HTERT RPE-1 (cell line): ENCODE results near the gene PDXP.
"Not testable (repeated sequence)": the region's sequence is repeated elsewhere in the genome, so short reads cannot be mapped to it uniquely, and the experiment has no call there.

Experiments used
- in situ Hi-C: fragments of 300-500 bp; cut with MboI; formaldehyde crosslinking; loops from 4 replicates; pipeline ENCODE4 v1.14.3; 2020; ENCODE audit warnings: low sequenced_read_pairs

The PDXP gene

GRCh38 chr22:37696260-37696656 lies 37.7 kb downstream of the PDXP start:
- in situ Hi-C loops = not testable (repeated sequence)

GRCh38 chr22:37696657-37697537 lies 38.4 kb downstream of the PDXP start, which contains the start of gene TRIOBP:
TRIOBP (plus strand) TSS chr22:37697048; CDS start chr22:37701366, 4,318 bp downstream.
- in situ Hi-C loops = no loop called here

- in situ Hi-C loops = no loop called here
Observed at GRCh38 chr22:37697538-37697835, 39.0 kb downstream of the PDXP start.

GRCh38 chr22:37701141-37701786 lies 42.7 kb downstream of the PDXP start:
- in situ Hi-C loops = no loop called here

- in situ Hi-C loops = no loop called here
Observed at GRCh38 chr22:37703906-37704305, 45.4 kb downstream of the PDXP start.

GRCh38 chr22:37704645-37705044 lies 46.1 kb downstream of the PDXP start:
- in situ Hi-C loops = no loop called here

- in situ Hi-C loops = no loop called here
Observed at GRCh38 chr22:37705205-37705604, 46.7 kb downstream of the PDXP start.

- in situ Hi-C loops = no loop called here
Observed at GRCh38 chr22:37708580-37709444, 50.3 kb downstream of the PDXP start.

GRCh38 chr22:37709445-37709765 lies 50.9 kb downstream of the PDXP start:
- in situ Hi-C loops = no loop called here

GRCh38 chr22:37710675-37711074 lies 52.2 kb downstream of the PDXP start:
- in situ Hi-C loops = no loop called here

- in situ Hi-C loops = no loop called here
Observed at GRCh38 chr22:37711490-37711889, 53.0 kb downstream of the PDXP start.

- in situ Hi-C loops = no loop called here
Observed at GRCh38 chr22:37713761-37714160, 55.2 kb downstream of the PDXP start.

GRCh38 chr22:37714634-37715033 lies 56.1 kb downstream of the PDXP start:
- in situ Hi-C loops = no loop called here

- in situ Hi-C loops = no loop called here
Observed at GRCh38 chr22:37715760-37716159, 57.2 kb downstream of the PDXP start.
